RWPE2 (cell line): ENCODE results near the gene R3HDM4.

ENCODE experiments used
- ATAC-seq: fragments of 200-7000 bp; cut with Tn5 transposase; 3 replicates; pipeline ENCODE4 v1.9.1; 2021; ENCODE audit warnings: low read depth
- DNase-seq: peaks from one replicate; pipeline ENCODE4 v3.0.0-alpha.2; 2020; ENCODE audit warnings: low spot score
- H3K27ac ChIP-seq: fragments of 450-650 bp; 2 replicates; pipeline ENCODE4 v1.5.1; 2017; ENCODE audit warnings: mild to moderate bottlenecking; ENCODE audit not compliant: poor library complexity, severe bottlenecking
- H3K27me3 ChIP-seq: fragments of 250-450 bp; sonication (Bioruptor Pico); 2 replicates; pipeline ENCODE4 v1.5.1; 2021; ENCODE audit warnings: mild to moderate bottlenecking, moderate library complexity; ENCODE audit not compliant: insufficient read depth, poor library complexity, severe bottlenecking
- H3K36me3 ChIP-seq: fragments of 250-450 bp; sonication (Bioruptor Pico); 2 replicates; pipeline ENCODE4 v1.5.1; 2020; ENCODE audit warnings: low read depth, mild to moderate bottlenecking, moderate library complexity
- H3K4me1 ChIP-seq: fragments of 250-450 bp; sonication (Bioruptor Pico); 2 replicates; pipeline ENCODE4 v1.5.1; 2021; ENCODE audit warnings: mild to moderate bottlenecking, moderate library complexity; ENCODE audit not compliant: insufficient read depth, poor library complexity, severe bottlenecking
- H3K4me3 ChIP-seq: fragments of 250-450 bp; sonication (Bioruptor Pico); 2 replicates; pipeline ENCODE4 v1.5.1; 2021; ENCODE audit warnings: mild to moderate bottlenecking, moderate library complexity; ENCODE audit not compliant: severe bottlenecking
- H3K9me3 ChIP-seq: fragments of 250-450 bp; sonication (Bioruptor Pico); 2 replicates; pipeline ENCODE4 v1.5.1; 2021; ENCODE audit warnings: mild to moderate bottlenecking, moderate library complexity; ENCODE audit not compliant: severe bottlenecking
- TF ChIP-seq, protein P1 (sequence below): fragments of 450-650 bp; IDR thresholded peaks from one replicate; pipeline ENCODE4 v1.5.1; 2017; ENCODE audit warnings: mild to moderate bottlenecking, moderate library complexity; ENCODE audit not compliant: poor library complexity, severe bottlenecking

Gene R3HDM4

DNA sequence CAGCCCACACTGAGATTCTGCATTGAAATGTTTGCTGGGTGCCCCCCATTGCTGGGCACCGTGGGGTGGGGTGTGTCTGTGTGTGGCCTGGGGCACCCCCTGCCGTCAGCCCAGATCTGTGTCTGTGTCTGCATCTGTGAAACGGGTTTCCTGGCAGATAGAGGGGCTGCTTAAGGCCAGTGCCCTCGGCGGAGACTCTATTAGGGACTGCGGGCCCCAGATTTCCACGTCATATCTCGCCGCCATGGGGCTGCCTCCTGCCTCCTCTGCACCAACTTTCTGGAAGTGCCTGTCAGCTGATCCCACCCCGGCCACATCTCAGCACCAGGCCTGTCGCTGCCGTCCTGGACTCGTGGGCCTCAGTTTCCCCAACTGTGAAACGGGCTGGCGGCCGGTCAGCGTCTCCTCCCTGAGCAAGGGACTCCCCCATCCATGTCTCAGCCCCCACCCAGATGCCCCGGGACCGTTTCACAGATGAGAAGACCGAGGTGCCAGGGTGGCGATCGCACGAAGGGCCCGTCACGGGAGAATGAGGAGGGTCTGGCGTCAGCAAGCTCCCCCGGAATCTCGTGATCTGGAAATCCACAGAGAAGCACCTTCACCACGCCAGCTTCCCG lies 34.2 kb upstream of the R3HDM4 start:
- no peaks in the 10 kb centered on the region for H3K36me3 ChIP-seq
- ATAC-seq (no peak), DNase-seq (peak; percentile 31)
- no peaks in the 10 kb centered on the region for H3K4me1 ChIP-seq
- no peak overlapping the region for H3K27ac ChIP-seq
- TF ChIP-seq, protein P1, sequence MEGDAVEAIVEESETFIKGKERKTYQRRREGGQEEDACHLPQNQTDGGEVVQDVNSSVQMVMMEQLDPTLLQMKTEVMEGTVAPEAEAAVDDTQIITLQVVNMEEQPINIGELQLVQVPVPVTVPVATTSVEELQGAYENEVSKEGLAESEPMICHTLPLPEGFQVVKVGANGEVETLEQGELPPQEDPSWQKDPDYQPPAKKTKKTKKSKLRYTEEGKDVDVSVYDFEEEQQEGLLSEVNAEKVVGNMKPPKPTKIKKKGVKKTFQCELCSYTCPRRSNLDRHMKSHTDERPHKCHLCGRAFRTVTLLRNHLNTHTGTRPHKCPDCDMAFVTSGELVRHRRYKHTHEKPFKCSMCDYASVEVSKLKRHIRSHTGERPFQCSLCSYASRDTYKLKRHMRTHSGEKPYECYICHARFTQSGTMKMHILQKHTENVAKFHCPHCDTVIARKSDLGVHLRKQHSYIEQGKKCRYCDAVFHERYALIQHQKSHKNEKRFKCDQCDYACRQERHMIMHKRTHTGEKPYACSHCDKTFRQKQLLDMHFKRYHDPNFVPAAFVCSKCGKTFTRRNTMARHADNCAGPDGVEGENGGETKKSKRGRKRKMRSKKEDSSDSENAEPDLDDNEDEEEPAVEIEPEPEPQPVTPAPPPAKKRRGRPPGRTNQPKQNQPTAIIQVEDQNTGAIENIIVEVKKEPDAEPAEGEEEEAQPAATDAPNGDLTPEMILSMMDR, result no peak
- H3K27me3 ChIP-seq, result no peaks in the 10 kb centered on the region
- no peak overlapping the region for H3K4me3 ChIP-seq
- no peaks in the 10 kb centered on the region for H3K9me3 ChIP-seq

DNA sequence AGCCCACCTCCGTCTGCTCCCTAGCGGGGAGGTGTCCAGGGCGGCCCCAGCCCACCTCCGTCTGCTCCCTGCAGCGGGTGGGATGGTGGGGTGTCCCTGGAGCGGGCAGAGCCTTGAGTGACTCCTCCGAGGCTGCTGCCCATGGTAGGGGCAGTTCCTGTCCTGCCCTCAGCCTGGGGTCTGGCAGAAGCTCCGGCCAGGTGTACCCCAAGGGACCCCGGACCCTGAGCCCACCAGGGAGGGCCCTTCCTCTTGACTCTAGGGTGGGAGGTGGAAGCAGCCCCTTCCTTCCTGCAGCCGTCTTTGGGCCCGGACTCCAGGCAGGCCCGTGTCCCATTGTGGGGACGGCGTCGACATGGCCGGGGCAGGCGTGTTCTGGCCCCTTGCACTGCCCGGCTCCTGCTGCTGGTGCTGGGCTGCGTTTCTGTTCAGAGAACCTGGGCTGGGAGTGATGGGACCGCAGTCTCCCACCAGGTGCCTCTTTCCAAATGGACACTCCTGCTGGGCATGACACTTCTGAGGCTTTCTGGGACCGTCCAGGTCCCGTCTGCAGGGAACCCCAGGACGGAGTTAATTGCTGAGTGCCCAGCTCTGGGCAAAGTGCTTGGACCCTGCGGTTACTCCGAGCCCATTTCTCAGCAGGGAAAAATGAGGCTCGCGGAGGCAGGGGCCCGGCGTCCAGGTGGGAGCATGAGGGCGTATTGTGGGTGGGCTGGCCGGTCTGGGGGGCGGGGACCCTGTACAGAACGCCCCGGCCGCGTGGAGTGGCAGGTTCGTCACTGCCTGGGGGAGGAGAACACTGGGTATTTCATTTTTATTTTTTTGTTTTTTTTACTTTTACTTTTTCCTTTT lies 32.6 kb upstream of the R3HDM4 start:
- Histone ChIP-seq H3K4me3 (no peak overlapping the region), H3K27me3 (no peaks in the 10 kb centered on the region), H3K9me3 (no peaks in the 10 kb centered on the region), H3K36me3 (no peaks in the 10 kb centered on the region), H3K4me1 (no peaks in the 10 kb centered on the region), H3K27ac (no peak overlapping the region)
- TF ChIP-seq, protein P1, result no peak
- DNase-seq, result peak; percentile 34
- ATAC-seq, result no peak

DNA sequence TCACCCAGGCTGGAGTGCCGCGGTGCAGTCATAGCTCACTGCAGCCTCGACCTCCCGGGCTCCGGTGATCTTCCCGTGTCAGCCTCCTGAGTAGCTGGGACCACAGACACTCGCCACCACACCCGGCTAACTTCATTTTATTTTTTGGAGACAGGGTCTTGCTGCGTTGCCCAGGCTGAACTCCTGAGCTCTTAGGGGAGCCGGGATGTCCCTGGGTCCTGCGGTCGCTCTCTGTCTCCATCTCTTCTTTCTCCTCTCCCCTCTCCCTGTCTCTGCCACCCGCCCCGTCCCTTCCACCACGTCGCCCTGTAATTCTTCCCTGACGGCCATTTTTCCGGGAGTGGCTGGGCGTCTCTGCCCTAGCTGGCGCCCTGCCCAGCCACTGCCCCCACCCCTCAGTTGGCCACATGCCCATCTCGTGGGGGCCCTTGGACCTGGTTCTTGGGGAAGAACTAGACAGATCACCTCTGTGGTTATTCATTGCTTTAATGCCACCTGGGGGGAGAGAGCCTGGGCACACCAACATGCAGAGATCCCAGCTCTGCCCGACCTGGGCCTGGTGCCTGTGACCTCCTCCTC lies 31.7 kb upstream of the R3HDM4 start:
- Histone ChIP-seq H3K4me1 (no peaks in the 10 kb centered on the region), H3K27ac (no peak overlapping the region), H3K4me3 (no peak overlapping the region), H3K9me3 (no peaks in the 10 kb centered on the region), H3K27me3 (no peaks in the 10 kb centered on the region), H3K36me3 (no peaks in the 10 kb centered on the region)
- TF ChIP-seq, protein P1, result no peak
- ATAC-seq (no peak), DNase-seq (peak; percentile 32)

DNA sequence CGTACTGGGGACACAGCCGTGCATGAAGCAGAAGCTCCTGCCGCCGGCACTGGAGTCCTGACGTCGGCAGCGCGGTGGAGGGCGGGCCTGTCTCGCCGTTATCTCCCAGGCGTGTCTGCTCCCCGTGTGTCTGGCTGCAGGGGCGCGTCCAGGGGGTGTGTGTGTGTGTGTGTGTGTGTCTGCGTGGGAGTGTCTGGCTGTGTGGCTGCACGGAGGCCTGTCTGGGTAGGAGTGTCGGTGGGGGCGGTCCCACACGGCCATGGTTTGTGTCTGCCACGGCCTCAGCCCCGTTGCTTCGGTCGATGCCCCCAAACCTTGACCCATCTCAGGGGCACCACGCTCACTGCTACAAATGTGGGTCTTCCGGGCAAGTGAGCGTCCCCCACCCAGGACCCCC lies 31.1 kb upstream of the R3HDM4 start:
- Histone ChIP-seq H3K4me3 (no peak overlapping the region), H3K27me3 (no peaks in the 10 kb centered on the region), H3K36me3 (no peaks in the 10 kb centered on the region), H3K4me1 (no peaks in the 10 kb centered on the region), H3K27ac (no peak overlapping the region), H3K9me3 (no peaks in the 10 kb centered on the region)
- DNase-seq (no peak), ATAC-seq (no peak)
- TF ChIP-seq, protein P1, result no peak
